HG03108 (cell line): ENCODE measurements around the gene THSD7A.
"Not testable (repeated sequence)": the region's sequence is repeated elsewhere in the genome, so short reads cannot be mapped to it uniquely, and the experiment has no call there.

Experiments used
- ATAC-seq: cut with Tn5 transposase; IDR thresholded peaks from one replicate; pipeline ENCODE4 v1.9.1; 2021; ENCODE audit warnings: moderate library complexity; ENCODE audit not compliant: unreplicated experiment

Gene THSD7A

DNA sequence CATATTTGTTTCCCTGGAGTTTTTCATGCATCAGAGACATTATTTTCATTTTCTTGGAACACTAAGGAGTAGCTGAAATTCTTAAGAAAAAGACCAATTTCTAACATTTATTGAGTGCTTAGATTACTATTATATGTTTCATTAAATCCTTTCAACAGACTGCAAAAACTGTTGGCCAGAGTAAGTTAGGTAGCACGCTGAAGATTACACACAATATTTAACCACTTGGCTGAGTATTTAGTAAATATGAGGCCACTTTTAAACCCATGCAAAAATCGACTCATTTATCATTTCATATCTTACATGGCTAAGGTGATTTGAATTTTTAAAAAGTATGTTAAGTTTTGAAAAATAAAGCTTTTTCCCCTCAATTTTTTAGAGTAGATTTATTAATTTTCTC is 358.8 kb downstream of the THSD7A start:
- no peak for ATAC-seq

GRCh38 chr7:11472646-11473045 is 359.4 kb downstream of the THSD7A start:
- no peak for ATAC-seq

DNA sequence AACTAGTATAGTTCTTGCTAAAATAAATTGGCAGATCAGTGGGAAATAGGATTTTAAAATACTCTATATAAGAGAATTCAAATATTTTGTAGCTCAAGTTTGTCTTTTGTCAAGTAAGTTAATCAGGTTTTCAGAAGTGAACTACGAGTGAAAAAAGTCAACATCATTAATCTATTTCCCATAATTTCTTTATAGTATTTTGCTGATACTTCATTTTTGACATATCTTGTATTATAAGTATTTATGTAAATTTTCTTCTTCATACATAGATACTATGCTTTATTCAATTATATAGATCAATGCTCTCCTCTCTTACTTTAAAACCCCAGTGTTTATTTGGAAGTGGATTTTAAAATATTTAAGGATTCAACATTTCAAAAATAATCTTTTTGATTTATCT is 360.7 kb downstream of the THSD7A start:
- no peak for ATAC-seq

DNA sequence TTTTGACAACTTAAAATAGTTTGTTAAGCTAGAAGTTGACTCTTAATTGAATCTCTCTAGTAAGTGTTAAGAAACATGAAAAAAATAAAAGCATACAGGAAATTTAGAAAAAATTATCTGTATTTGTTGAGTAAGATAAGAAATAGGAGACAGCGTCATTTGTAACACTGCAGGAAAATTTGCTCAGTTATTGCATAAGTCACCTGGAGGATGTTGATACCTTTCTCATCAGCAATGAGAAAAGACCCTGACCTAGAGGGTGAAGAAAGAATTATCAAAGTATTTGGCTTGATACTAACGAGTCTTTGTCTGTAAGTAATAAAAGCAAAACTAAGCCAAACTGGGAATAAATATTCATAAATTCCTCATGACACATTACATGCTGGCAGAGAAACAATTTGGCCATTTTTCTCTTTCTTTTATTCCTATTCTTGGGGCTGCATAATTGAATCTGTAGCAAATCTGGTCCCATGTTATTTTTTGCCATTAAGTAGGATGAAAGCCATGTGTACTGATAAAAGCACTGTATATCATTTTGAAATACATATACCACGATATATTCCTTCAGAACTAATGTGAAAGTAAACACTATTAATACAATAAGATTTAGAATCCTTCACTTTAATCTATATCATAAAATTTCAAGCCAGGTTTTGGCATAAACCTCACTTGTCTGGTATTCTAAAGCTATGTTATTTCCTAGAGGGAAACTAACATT is 362.8 kb downstream of the THSD7A start:
- ATAC-seq = no peak

- no peak for ATAC-seq
Measured at GRCh38 chr7:11466517-11467105, 365.4 kb downstream of the THSD7A start.

GRCh38 chr7:11464624-11465023 is 367.4 kb downstream of the THSD7A start:
- no peak for ATAC-seq

DNA sequence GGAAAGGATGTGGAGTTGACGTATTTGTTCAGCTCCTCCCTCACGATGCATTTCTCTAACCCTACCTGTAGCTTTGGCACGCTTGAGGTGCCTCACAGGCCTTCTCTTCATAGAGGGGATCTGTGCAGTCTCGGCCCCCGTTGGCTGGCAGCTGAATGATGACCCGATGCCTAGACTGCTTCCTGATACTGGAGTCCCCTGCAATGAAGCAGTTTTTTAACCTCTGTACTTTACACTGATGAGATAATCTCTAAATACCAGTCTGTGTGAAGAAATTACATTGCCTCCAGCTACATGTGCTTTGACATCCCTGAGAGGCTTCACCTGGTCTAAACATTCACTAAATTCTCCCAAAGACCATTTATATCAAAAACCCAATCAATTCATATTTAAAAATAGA is 370.1 kb downstream of the THSD7A start:
- ATAC-seq = no peak

GRCh38 chr7:11458736-11459483 is 373.1 kb downstream of the THSD7A start:
- ATAC-seq = no peak

DNA sequence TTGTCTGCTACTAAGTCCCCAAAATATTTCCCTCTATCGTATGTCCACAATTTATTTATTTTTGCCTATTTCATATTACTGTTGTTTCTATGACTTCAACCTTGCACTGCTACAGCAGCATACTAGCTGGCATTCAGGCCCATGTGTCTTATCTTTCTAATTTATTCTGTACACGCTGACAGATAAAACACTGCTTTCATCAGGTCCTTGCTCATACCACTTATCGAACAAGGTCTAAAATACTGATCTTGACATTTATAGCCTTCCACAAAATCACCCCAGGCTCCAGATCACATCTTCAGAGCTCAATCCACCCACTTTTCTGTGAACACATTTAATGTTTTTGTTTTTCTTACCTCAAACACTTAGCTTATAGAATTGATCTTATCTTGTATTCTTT is 374.6 kb downstream of the THSD7A start:
- ATAC-seq = no peak

GRCh38 chr7:11456574-11456973 is 375.4 kb downstream of the THSD7A start:
- no peak for ATAC-seq

DNA sequence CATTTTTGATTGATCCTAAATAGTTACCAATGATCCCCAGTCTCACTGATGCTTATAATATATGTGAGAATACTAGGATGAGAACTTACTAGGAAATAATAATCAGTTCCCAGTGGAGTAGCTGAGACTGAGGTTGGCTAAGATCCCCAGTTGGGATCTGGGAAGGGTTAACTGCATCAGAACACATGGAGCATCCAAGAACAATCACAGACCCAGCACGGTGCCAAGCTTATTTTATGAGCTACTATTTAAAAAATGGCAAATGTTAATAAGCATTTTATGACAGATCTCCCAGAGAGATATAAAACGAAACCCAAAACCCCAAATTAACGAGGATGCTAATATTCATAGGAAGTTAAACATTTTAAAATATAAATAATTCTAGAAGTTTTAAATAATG is 379.5 kb downstream of the THSD7A start:
- ATAC-seq = no peak

GRCh38 chr7:11450281-11450680 is 381.7 kb downstream of the THSD7A start:
- no peak for ATAC-seq

- ATAC-seq = no peak
Measured at GRCh38 chr7:11449316-11449715, 382.7 kb downstream of the THSD7A start.

- no peak for ATAC-seq
Measured at GRCh38 chr7:11448323-11448722, 383.7 kb downstream of the THSD7A start.

DNA sequence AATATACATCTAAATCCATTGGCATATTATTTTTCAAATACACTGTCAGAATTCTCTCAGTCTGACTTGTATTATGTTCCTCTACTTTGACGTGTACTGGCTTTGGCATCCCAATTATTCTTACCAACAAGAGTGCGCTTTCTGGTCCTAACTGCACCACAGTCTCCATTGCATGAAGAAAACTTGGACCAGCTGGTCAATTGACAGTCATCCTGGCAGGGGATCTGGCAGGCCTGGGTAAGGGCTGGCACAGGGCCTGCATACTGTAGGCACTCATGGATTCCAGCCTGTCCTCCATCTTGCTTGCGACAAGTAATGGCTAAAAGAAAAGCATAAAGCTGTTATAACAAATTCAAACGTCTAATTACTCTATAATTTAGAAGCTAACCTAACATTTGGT is 384.9 kb downstream of the THSD7A start:
- no peak for ATAC-seq

GRCh38 chr7:11443934-11444333 is 388.1 kb downstream of the THSD7A start:
- not testable (repeated sequence) for ATAC-seq

DNA sequence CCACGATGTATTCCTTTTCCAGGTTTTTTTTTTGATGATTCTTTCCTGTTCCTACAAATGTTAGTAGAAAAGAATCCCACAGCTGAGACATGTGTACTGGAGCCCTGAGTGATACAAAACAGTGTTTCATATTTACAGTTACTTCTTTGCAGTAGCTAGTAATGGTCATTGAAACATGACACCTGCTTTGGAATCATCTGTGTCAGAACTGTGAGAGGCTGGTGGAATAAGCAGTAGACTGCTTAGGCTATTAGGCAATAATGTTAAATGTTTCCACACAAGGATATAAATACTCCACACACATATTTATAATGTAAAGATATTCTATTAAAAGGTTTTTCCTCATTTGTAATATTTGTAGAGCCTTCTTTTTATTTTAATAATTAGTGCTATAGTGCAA is 394.0 kb downstream of the THSD7A start:
- no peak for ATAC-seq

DNA sequence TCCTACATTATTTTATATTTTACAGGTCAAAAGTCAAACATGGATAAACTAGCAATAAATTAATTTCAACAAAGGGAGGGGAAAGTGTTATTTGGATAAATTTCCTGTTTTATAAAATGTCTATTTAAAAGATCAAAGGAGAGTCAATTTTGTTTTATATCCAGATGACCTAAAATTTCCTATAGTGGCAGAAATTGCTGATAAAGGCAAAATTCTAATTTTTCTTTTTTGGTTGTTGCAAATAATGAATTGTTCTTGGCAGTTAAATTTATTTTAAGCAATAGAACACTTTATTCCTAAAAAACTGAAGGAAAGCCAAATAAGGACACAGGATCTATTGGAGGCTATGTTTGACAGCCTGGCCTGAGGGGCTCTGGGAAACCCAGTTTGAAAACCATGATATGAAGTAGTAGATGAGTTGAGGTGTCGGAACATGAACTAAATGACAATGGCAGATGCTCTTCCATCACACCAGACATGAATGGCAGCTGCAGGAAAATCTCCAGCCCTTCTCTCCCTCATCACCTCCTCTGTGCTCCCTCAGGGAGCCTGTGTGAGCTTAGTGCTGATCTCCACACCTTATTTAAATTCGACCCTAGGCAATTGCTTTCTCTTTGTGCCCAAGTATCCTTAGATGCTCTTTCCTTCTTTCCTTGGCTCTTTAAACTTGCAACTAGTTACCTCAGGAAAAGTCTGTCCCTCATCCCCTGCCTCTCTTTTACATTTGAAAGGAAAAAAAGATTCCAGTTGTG is 395.0 kb downstream of the THSD7A start:
- no peak for ATAC-seq

GRCh38 chr7:11436316-11436715 is 395.7 kb downstream of the THSD7A start:
- ATAC-seq = no peak

GRCh38 chr7:11434366-11434765 is 397.6 kb downstream of the THSD7A start:
- ATAC-seq = no peak

DNA sequence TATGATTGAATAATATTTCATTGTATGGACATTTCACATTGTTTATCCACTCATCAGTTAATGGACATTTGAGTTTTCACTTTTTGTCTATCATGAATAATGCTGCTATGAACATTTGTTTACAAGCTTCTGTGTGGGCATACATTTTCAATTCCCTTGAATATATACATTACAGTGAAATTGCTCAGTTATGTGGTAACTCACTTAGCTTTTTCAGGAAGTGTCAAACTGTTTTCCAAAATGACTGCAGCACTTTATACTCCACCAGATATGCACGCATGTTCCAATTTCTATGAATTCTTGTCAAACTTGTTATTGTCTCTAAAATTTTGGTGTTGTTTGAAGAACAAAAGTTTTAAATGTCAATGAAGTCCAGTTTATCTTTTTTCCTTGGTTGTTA is 401.2 kb downstream of the THSD7A start:
- no peak for ATAC-seq
